Measurements from ENCODE around the gene CHST2. TPM values are rescaled to one million over a fixed set of nuclear protein-coding genes. Genes with fewer than 3 reads are reported as not detected.

Gene CHST2
- total RNA-seq, 1 donor from 2014 or later: 2.1 TPM

- peak; percentile 67 for DNase-seq (ENCODE audit: low read depth)
- no peak for TF ChIP-seq CTCF (IDR thresholded peaks at IDR 0.05; ENCODE audit: insufficient read depth, low read length, severe bottlenecking)
- Histone ChIP-seq H3K4me3 (ENCODE audit: low read depth, low read length) (no peak overlapping the region), H3K36me3 (ENCODE audit: control insufficient read depth, insufficient read depth, low read length) (no peaks in the 10 kb centered on the region), H3K27me3 (ENCODE audit: control insufficient read depth, insufficient read depth, low read length) (no peaks in the 10 kb centered on the region)
- no peak for FAIRE-seq
These were observed 34.5 kb upstream of the CHST2 start for GRCh38 chr3:143084856-143085731.

GRCh38 chr3:143088835-143089234 lies 30.7 kb upstream of the CHST2 start:
- FAIRE-seq: no peak
- H3K4me3 ChIP-seq (ENCODE audit: low read depth, low read length): no peak overlapping the region
- TF ChIP-seq CTCF (IDR thresholded peaks at IDR 0.05; ENCODE audit: insufficient read depth, low read length, severe bottlenecking): no peak
- H3K36me3 ChIP-seq (ENCODE audit: control insufficient read depth, insufficient read depth, low read length): no peaks in the 10 kb centered on the region
- no peak for DNase-seq (ENCODE audit: low read depth)
- H3K27me3 ChIP-seq (ENCODE audit: control insufficient read depth, insufficient read depth, low read length): no peaks in the 10 kb centered on the region

GRCh38 chr3:143089965-143090364 lies 29.6 kb upstream of the CHST2 start:
- FAIRE-seq (no peak), DNase-seq (ENCODE audit: low read depth) (no peak)
- no peak for TF ChIP-seq CTCF (IDR thresholded peaks at IDR 0.05; ENCODE audit: insufficient read depth, low read length, severe bottlenecking)
- no peaks in the 10 kb centered on the region for H3K27me3 ChIP-seq (ENCODE audit: control insufficient read depth, insufficient read depth, low read length)
- H3K36me3 ChIP-seq (ENCODE audit: control insufficient read depth, insufficient read depth, low read length): no peaks in the 10 kb centered on the region
- no peak overlapping the region for H3K4me3 ChIP-seq (ENCODE audit: low read depth, low read length)

GRCh38 chr3:143090486-143090885 lies 29.1 kb upstream of the CHST2 start:
- H3K27me3 ChIP-seq (ENCODE audit: control insufficient read depth, insufficient read depth, low read length): no peaks in the 10 kb centered on the region
- FAIRE-seq (no peak), DNase-seq (ENCODE audit: low read depth) (no peak)
- no peak overlapping the region for H3K4me3 ChIP-seq (ENCODE audit: low read depth, low read length)
- no peak for TF ChIP-seq CTCF (IDR thresholded peaks at IDR 0.05; ENCODE audit: insufficient read depth, low read length, severe bottlenecking)
- no peaks in the 10 kb centered on the region for H3K36me3 ChIP-seq (ENCODE audit: control insufficient read depth, insufficient read depth, low read length)

- no peaks in the 10 kb centered on the region for H3K27me3 ChIP-seq (ENCODE audit: control insufficient read depth, insufficient read depth, low read length)
- DNase-seq (ENCODE audit: low read depth) (no peak), FAIRE-seq (no peak)
- H3K4me3 ChIP-seq (ENCODE audit: low read depth, low read length): no peak overlapping the region
- TF ChIP-seq CTCF (IDR thresholded peaks at IDR 0.05; ENCODE audit: insufficient read depth, low read length, severe bottlenecking): no peak
- no peaks in the 10 kb centered on the region for H3K36me3 ChIP-seq (ENCODE audit: control insufficient read depth, insufficient read depth, low read length)
These were observed 28.4 kb upstream of the CHST2 start for GRCh38 chr3:143090976-143091837.

All from bronchial epithelial cell (primary cell).